ENCODE measurements around the gene SIRT6.
"Not testable (repeated sequence)": the region's sequence is repeated elsewhere in the genome, so short reads cannot be mapped to it uniquely, and the experiment has no call there.

SIRT6 gene

GRCh38 chr19:4161415-4162077 lies 20.8 kb downstream of the SIRT6 start:
- CTCF ChIA-PET: no interaction called here
- POLR2A ChIA-PET: no interaction called here
- TF ChIP-seq L3MBTL2 (conservative IDR thresholded peaks at IDR 0.05) (no peak), LEF1 (IDR thresholded peaks at IDR 0.05; ENCODE audit: borderline replicate concordance) (no peak), CTBP1 (IDR thresholded peaks at IDR 0.05; ENCODE audit: borderline replicate concordance) (no peak), PKNOX1 (IDR thresholded peaks at IDR 0.05) (no peak), TARDBP (IDR thresholded peaks at IDR 0.05) (no peak), ELF4 (IDR thresholded peaks at IDR 0.05) (no peak), FOXA1 (IDR thresholded peaks at IDR 0.05) (no peak), NFRKB (IDR thresholded peaks at IDR 0.05) (no peak), ZNF384 (IDR thresholded peaks at IDR 0.05) (no peak), FOXK2 (IDR thresholded peaks at IDR 0.05) (no peak), BHLHE40 (IDR thresholded peaks at IDR 0.05; ENCODE audit: borderline replicate concordance) (no peak), FOXM1 (IDR thresholded peaks at IDR 0.05; ENCODE audit: borderline replicate concordance) (no peak)
- DNase-seq (ENCODE audit: extremely low spot score): no peak

GRCh38 chr19:4157971-4158370 lies 24.4 kb downstream of the SIRT6 start:
- POLR2A ChIA-PET: not testable (repeated sequence)
- CTCF ChIA-PET: interaction anchor here (0.9 kb wide), 1 partner anchor 18 kb away, joined by 3 read pairs; no protein-coding TSS in a partner anchor

GRCh38 chr19:4157164-4157563 lies 25.2 kb downstream of the SIRT6 start:
- TF ChIP-seq ZNF384 (IDR thresholded peaks at IDR 0.05): no peak
- no peak for TF ChIP-seq ARNT (IDR thresholded peaks at IDR 0.05)
- no peak for TF ChIP-seq SP1 (IDR thresholded peaks at IDR 0.05)
- no peak for TF ChIP-seq SUZ12 (IDR thresholded peaks at IDR 0.05)
- TF ChIP-seq BHLHE40 (IDR thresholded peaks at IDR 0.05; ENCODE audit: borderline replicate concordance): no peak
- TF ChIP-seq CTBP1 (IDR thresholded peaks at IDR 0.05; ENCODE audit: borderline replicate concordance): no peak
- no peak for TF ChIP-seq FOXA1 (IDR thresholded peaks at IDR 0.05)
- no peak for TF ChIP-seq FOXK2 (IDR thresholded peaks at IDR 0.05)
- no peak for TF ChIP-seq TARDBP (IDR thresholded peaks at IDR 0.05)
- no peak for TF ChIP-seq L3MBTL2 (conservative IDR thresholded peaks at IDR 0.05)
- no peak for TF ChIP-seq FOXM1 (IDR thresholded peaks at IDR 0.05; ENCODE audit: borderline replicate concordance)
- TF ChIP-seq LEF1 (IDR thresholded peaks at IDR 0.05; ENCODE audit: borderline replicate concordance): no peak
- TF ChIP-seq NFRKB (IDR thresholded peaks at IDR 0.05): no peak
- no peak for TF ChIP-seq HDGF (IDR thresholded peaks at IDR 0.05; ENCODE audit: borderline replicate concordance)
- ChIA-PET CTCF (interaction anchor here (0.9 kb wide), 1 partner anchor 17 kb away, joined by 3 read pairs; no protein-coding TSS in a partner anchor), POLR2A (interaction anchor here (1.0 kb wide), 1 partner anchor 20 kb away, joined by 3 read pairs; no protein-coding TSS in a partner anchor)
- DNase-seq (ENCODE audit: extremely low spot score): no peak

More at GRCh38 chr19:4157971-4158370, 24.4 kb downstream of the SIRT6 start:
- DNase-seq (ENCODE audit: extremely low spot score): not testable (repeated sequence)

- DNase-seq (ENCODE audit: extremely low spot score): no peak
- ChIA-PET POLR2A (no interaction called here), CTCF (interaction anchor here (1.3 kb wide), 1 partner anchor 15 kb away, joined by 8 read pairs; no protein-coding TSS in a partner anchor)
- no peak for TF ChIP-seq BHLHE40 (IDR thresholded peaks at IDR 0.05; ENCODE audit: borderline replicate concordance)
- no peak for TF ChIP-seq SP1 (IDR thresholded peaks at IDR 0.05)
- no peak for TF ChIP-seq FOXM1 (IDR thresholded peaks at IDR 0.05; ENCODE audit: borderline replicate concordance)
- no peak for TF ChIP-seq ZNF384 (IDR thresholded peaks at IDR 0.05)
- no peak for TF ChIP-seq PKNOX1 (IDR thresholded peaks at IDR 0.05)
- TF ChIP-seq L3MBTL2 (conservative IDR thresholded peaks at IDR 0.05): no peak
- TF ChIP-seq ELF4 (IDR thresholded peaks at IDR 0.05): no peak
- TF ChIP-seq TARDBP (IDR thresholded peaks at IDR 0.05): no peak
Observed at GRCh38 chr19:4154571-4155312, 27.6 kb downstream of the SIRT6 start.

GRCh38 chr19:4152241-4152998 lies 29.9 kb downstream of the SIRT6 start:
- ChIA-PET POLR2A (no interaction called here), CTCF (no interaction called here)
- no peak for DNase-seq (ENCODE audit: extremely low spot score)
- TF ChIP-seq PKNOX1 (IDR thresholded peaks at IDR 0.05) (no peak), TARDBP (IDR thresholded peaks at IDR 0.05) (no peak), CTBP1 (IDR thresholded peaks at IDR 0.05; ENCODE audit: borderline replicate concordance) (no peak), SP1 (IDR thresholded peaks at IDR 0.05) (no peak), L3MBTL2 (conservative IDR thresholded peaks at IDR 0.05) (no peak), BHLHE40 (IDR thresholded peaks at IDR 0.05; ENCODE audit: borderline replicate concordance) (no peak), ZNF384 (IDR thresholded peaks at IDR 0.05) (no peak), FOXM1 (IDR thresholded peaks at IDR 0.05; ENCODE audit: borderline replicate concordance) (no peak)

- no peak for TF ChIP-seq LEF1 (IDR thresholded peaks at IDR 0.05; ENCODE audit: borderline replicate concordance)
- no peak for TF ChIP-seq FOXA1 (IDR thresholded peaks at IDR 0.05)
- no peak for TF ChIP-seq SP1 (IDR thresholded peaks at IDR 0.05)
- TF ChIP-seq SUZ12 (IDR thresholded peaks at IDR 0.05): no peak
- TF ChIP-seq TARDBP (IDR thresholded peaks at IDR 0.05): no peak
- no peak for TF ChIP-seq L3MBTL2 (conservative IDR thresholded peaks at IDR 0.05)
- no peak for TF ChIP-seq ZNF384 (IDR thresholded peaks at IDR 0.05)
- TF ChIP-seq PKNOX1 (IDR thresholded peaks at IDR 0.05): no peak
- TF ChIP-seq FOXM1 (IDR thresholded peaks at IDR 0.05; ENCODE audit: borderline replicate concordance): no peak
- no peak for TF ChIP-seq NFRKB (IDR thresholded peaks at IDR 0.05)
- POLR2A ChIA-PET: no interaction called here
- no peak for DNase-seq (ENCODE audit: extremely low spot score)
- CTCF ChIA-PET: no interaction called here
Observed at GRCh38 chr19:4151623-4152022, 30.7 kb downstream of the SIRT6 start.

Data from HEK293T (cell line).